BJ (cell line): Measurements from ENCODE around the gene PHB1. TPM values are rescaled to one million over a fixed set of nuclear protein-coding genes. Genes with fewer than 3 reads are reported as not detected.

Source experiments
- CTCF ChIA-PET: fragments of 350-600 bp; formaldehyde crosslinking; extraction: SDS; loops from one replicate; lab custom pipeline; 2021; ENCODE audit warnings: antibody characterized with exemption, inconsistent platforms; lab: Yijun Ruan, JAX
- POLR2A ChIA-PET: fragments of 300-600 bp; sonication (Branson Sonifier 250); formaldehyde crosslinking; extraction: SDS; loops from one replicate; lab custom pipeline; 2021; ENCODE audit warnings: antibody characterized with exemption; lab: Charles Lee
- DNase-seq: peaks from one replicate; pipeline ENCODE4 v3.0.0-alpha.2; 2011; ENCODE audit warnings: low read depth
- H3K27me3 ChIP-seq: 2 replicates; pipeline ENCODE4 v1.6.0; 2011; ENCODE audit warnings: low read length; ENCODE audit not compliant: control insufficient read depth, insufficient read depth
- H3K36me3 ChIP-seq: 2 replicates; pipeline ENCODE4 v1.5.1; 2011; ENCODE audit warnings: low read length; ENCODE audit not compliant: control insufficient read depth, insufficient read depth
- H3K4me3 ChIP-seq: 2 replicates; pipeline ENCODE4 v1.5.1; 2011; ENCODE audit warnings: low read depth, mild to moderate bottlenecking, control low read depth, low read length
- CTCF ChIP-seq: IDR thresholded peaks from 2 replicates; pipeline ENCODE4 v1.5.1; 2011; ENCODE audit warnings: low read depth, mild to moderate bottlenecking, control low read depth, inconsistent platforms, low read length, moderate library complexity; ENCODE audit not compliant: insufficient read depth
- polyA plus RNA-seq: library from polyadenylated mRNA; depleted of rRNA; stranded (reverse); fragments of >200 nt; gene quantifications from 2 replicates; pipeline ENCODE4 v1.2.3, GENCODE V29; 2011

PHB1 gene
- polyA plus RNA-seq, 1 experiment = 369 TPM

GRCh38 chr17:49404906-49405305, 9.8 kb downstream of the PHB1 start:
- no peak for TF ChIP-seq CTCF

GRCh38 chr17:49404361-49404760, 10.3 kb downstream of the PHB1 start:
- POLR2A ChIA-PET = no interaction called here
- H3K4me3 ChIP-seq = no peak overlapping the region
- no peak for TF ChIP-seq CTCF
- H3K36me3 ChIP-seq = peaks cover 17% of the 10 kb centered on the region
- H3K27me3 ChIP-seq = no peaks in the 10 kb centered on the region
- CTCF ChIA-PET = interaction anchor here (10.7 kb wide), 1 partner anchor 152 kb away, joined by 83 read pairs; no protein-coding TSS in a partner anchor
- DNase-seq = no peak

More at GRCh38 chr17:49404906-49405305, 9.8 kb downstream of the PHB1 start:
- Histone ChIP-seq H3K27me3 (no peaks in the 10 kb centered on the region), H3K36me3 (peaks cover 19% of the 10 kb centered on the region), H3K4me3 (no peak overlapping the region)
- DNase-seq = no peak
- CTCF ChIA-PET = interaction anchor here (10.7 kb wide), 1 partner anchor 152 kb away, joined by 83 read pairs; no protein-coding TSS in a partner anchor
- POLR2A ChIA-PET = no interaction called here

GRCh38 chr17:49403514-49404289, 11.0 kb downstream of the PHB1 start:
- DNase-seq = no peak
- ChIA-PET POLR2A (no interaction called here), CTCF (no interaction called here)
- Histone ChIP-seq H3K27me3 (no peaks in the 10 kb centered on the region), H3K36me3 (peaks cover 12% of the 10 kb centered on the region), H3K4me3 (no peak overlapping the region)
- no peak for TF ChIP-seq CTCF

GRCh38 chr17:49402706-49403105, 12.0 kb downstream of the PHB1 start:
- TF ChIP-seq CTCF = no peak
- H3K4me3 ChIP-seq = no peak overlapping the region
- DNase-seq = no peak
- no peaks in the 10 kb centered on the region for H3K27me3 ChIP-seq
- ChIA-PET CTCF (interaction anchor here (1.3 to 7.4 kb wide), 2 partner anchors 87 to 153 kb away, joined by 5 to 89 read pairs; no protein-coding TSS in a partner anchor), POLR2A (no interaction called here)
- peaks cover 12% of the 10 kb centered on the region for H3K36me3 ChIP-seq

- no peaks in the 10 kb centered on the region for H3K27me3 ChIP-seq
- DNase-seq = no peak
- ChIA-PET CTCF (interaction anchor here (1.3 to 7.4 kb wide), 2 partner anchors 86 to 154 kb away, joined by 5 to 89 read pairs; no protein-coding TSS in a partner anchor), POLR2A (no interaction called here)
- peaks cover 12% of the 10 kb centered on the region for H3K36me3 ChIP-seq
- H3K4me3 ChIP-seq = no peak overlapping the region
- no peak for TF ChIP-seq CTCF
Observed at GRCh38 chr17:49401971-49402611, 12.6 kb downstream of the PHB1 start.
